Inferior parietal cortex (tissue), 1 donor: Measurements from ENCODE around the gene CALHM3.

Experiments used
- DNase-seq: peaks from one replicate; pipeline ENCODE4 v3.0.0-alpha.2; 2016; ENCODE audit errors: extremely low spot score

Gene CALHM3

GRCh38 chr10:103474077-103474476 lies 5.0 kb downstream of the CALHM3 start:
- DNase-seq: no peak

GRCh38 chr10:103473261-103473671 lies 5.8 kb downstream of the CALHM3 start:
- no peak for DNase-seq

- no peak for DNase-seq
These were observed 7.0 kb downstream of the CALHM3 start for GRCh38 chr10:103472005-103472404.

- no peak for DNase-seq
These were observed 8.0 kb downstream of the CALHM3 start for GRCh38 chr10:103470761-103471653.

- no peak for DNase-seq
These were observed 9.8 kb downstream of the CALHM3 start for GRCh38 chr10:103469201-103469600.

GRCh38 chr10:103467406-103467805 lies 11.6 kb downstream of the CALHM3 start:
- DNase-seq: no peak

DNA sequence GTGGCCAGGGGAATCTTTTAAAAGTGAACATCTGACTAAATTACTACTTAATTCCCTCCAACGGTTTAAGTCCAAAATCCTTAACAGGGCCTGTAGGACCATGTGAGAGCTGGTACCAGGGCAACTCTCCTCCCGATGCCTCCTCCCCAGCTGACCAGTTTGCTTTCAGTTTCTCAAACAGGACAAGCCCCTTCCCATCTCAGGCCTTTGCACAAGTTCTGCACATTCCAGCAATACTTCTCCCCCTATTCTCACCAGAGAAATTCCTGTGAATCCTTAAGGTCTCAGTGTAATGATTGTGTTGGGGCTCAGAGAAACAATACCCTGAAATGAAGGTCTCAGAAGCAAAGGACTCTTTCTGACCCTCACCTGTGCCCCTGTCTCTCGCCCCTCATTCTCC lies 12.3 kb downstream of the CALHM3 start:
- DNase-seq: no peak

DNA sequence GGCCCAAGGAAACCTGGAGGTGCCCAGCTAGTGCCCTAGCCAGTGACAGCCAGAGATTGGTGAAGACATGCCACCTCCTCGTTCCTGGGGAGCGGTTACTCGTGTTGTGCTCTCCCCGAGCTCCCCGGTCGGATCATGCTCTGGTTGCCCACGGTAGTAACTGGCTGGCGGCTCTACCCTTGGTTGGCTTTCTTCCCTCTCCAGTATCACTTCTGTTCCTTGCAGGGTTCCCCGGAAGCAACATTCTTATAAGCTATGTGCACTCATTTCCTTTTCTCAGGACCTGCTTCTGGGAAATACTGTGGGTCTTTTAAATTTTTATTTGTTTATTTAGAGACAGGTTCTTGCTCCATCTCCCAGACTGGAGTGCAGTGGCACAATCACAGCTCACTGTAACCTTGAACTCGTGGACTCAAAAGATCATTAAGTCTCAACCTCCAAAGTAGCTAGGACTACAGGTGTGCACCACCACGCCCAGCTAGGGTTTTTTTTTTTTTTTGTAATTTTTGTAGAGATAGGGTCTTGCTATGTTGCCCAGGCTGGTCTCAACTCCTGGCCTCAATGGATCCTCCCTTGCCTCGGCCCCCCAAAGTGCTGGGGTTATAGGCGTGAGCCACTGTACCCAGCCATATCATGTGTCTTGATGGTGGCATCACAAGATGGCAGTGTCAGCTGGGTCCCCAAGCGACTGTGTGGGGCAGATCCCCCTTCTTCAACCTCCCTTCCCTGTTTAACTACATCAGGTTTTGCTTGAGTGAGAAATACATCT lies 13.4 kb downstream of the CALHM3 start:
- no peak for DNase-seq

DNA sequence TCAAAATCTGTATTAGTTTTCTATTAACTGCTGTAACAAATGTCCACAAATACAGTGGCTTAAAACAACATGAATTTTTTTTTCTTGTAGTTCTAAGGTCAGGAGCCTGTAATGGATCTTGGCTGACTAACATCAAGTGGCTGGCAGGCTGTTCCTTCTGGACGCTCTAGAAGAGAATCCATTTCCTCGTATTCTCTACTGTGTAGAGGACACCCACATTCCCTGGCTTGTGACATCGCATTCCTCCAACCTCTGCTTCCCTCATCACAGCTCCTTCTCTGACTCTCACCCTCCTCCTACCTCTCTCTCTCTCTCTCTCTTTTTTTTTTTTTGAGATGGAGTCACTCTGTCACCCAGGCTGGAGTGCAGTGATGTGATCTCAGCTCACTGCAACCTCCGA lies 15.5 kb downstream of the CALHM3 start:
- no peak for DNase-seq

- DNase-seq: no peak
These were observed 19.4 kb downstream of the CALHM3 start for GRCh38 chr10:103459615-103460014.

- no peak for DNase-seq
These were observed 20.3 kb downstream of the CALHM3 start, which contains the start of gene CALHM1 for GRCh38 chr10:103458720-103459119. CALHM1 (minus strand) TSS chr10:103458900; CDS start chr10:103458751, 149 bp downstream.

DNA sequence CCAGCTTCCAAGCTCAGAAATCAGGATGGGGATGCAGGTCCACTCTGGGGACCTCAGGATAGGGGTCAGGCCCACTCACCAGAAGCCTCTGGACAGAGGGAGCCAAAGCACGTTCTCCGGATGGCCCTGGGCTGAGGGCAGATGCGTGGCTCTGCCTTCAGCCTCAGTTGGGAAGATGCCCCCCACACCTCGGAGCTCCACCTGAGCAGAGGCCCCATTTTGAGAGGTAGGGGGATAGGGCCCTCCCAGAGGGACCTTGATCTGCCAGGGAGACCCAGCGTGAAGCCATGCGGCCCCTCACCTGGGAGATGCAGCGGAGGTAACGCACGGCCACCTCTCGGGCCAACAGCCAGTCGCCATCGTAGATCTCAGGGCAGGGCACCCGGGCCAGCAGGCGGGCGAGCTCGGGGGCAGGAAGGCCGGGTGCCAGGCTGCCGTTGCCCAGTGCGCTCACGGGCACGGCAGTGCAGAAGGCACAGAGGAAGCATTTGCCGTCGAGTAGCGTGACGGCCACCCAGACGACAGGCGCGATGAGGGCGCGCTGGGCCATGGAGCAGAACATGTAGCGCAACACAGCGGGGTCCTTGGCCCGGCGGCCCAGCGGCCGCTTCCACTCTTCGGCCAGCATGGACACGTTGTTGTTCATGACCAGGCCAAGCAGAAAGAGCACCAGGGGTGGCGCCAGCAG lies 21.0 kb downstream of the CALHM3 start:
- DNase-seq: no peak

DNA sequence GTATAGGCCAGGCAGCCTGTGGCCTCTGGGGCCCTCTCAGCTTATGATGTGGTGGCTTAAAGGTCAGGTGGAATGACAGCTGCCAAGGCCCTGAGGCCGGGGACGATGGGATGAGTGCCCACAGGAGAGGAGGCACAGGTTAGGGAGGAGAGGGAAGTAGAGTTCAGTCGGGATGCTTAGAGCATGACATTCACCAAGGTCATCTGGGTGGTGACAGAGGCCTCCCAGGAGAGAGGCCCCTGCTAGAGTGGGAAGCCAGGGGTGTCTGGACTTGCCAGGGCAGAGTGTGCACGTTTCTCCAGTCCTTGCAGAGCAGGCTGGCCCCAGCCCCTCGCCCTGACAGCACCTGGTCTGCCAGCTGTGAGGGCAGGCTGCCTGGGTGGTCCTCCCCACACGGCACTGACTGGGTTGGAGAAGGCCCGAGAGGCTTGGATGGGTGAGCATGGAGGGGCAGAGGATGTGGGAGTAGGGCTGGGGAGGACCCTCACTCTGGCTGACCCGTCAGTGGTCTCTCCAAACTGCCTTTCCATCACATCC lies 21.8 kb downstream of the CALHM3 start:
- no peak for DNase-seq

DNA sequence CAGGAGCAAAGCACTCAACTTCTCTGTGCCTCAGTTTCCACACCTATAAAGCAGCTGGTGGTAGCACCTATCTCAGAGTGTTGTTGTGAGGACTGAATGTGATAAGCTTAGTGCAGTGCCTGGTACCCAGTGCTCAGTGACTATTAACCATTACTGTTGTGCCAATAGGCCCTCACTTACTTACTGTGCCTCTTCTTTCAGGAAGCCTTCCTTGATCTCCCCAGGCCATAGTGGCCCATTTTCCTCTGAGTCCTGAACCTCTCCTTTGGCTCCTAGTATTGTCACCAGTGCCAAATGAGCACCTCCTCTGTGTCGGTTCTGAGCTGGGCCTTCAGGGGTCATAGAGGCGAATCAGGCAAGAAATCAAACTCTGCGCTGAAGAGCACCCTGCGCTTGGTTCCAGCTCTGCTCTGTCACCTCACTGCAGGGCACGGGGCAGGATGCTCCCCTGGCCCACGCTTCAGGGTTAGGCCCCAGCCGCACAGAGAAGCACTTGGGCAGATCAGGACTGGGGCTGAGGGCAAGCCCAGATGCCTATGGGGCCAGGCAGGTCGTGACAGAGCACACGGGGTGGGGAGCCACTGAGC lies 22.9 kb downstream of the CALHM3 start:
- no peak for DNase-seq

GRCh38 chr10:103455235-103455634 lies 23.8 kb downstream of the CALHM3 start:
- no peak for DNase-seq

DNA sequence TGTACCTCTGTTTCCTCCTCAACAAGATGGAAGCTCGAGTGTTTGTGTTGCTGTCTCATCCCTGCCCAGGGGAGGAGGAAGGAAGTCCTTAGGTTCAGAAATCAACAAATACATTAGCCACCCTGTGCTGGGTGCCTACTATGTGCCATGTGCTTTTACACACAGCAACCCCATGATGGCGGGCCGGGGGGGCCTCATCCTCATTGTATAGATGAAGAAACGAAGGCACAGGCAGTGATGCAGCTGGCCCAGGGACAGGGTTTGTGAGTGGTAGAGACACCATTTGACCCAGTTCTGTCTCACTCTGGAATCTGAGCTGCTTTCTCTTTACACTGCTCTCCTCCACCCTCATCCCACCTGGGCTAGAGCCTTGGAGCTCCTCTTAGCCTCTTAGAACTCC lies 25.0 kb downstream of the CALHM3 start:
- DNase-seq: no peak

DNA sequence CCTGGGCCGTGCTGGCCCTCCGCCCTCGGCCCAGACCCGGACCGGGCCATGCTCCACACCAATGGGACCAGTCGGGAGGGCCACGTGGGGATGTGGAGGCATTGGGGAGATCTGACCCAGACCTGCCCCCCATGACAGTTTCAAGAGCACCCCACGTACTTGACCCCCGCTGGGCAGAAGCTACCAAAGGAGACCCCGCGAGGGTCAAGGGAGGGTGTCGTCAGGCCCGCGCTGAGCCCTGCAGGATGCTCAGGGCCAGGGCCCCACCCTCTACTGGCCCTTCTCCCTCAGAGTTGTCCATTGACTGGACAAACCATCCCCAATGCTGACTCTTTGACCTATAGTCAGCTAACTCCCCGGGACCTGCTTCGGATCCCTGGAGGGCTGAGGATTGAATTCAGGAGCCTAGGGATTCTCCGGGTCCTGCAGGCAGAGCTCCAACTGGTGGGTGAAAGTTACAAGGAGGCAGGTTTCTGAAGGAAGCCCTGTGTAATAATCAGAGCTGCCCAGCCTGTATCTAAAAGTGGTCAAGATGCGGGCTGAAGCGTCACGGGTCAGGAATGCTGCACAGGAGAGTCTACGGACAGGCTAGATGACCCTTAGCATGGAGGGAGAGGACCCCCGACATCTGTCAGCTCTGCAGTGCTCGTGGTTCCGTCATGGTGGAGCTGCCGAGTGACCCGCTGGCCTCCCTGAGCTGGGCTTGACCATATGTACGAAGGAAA lies 26.4 kb downstream of the CALHM3 start:
- DNase-seq: no peak

DNA sequence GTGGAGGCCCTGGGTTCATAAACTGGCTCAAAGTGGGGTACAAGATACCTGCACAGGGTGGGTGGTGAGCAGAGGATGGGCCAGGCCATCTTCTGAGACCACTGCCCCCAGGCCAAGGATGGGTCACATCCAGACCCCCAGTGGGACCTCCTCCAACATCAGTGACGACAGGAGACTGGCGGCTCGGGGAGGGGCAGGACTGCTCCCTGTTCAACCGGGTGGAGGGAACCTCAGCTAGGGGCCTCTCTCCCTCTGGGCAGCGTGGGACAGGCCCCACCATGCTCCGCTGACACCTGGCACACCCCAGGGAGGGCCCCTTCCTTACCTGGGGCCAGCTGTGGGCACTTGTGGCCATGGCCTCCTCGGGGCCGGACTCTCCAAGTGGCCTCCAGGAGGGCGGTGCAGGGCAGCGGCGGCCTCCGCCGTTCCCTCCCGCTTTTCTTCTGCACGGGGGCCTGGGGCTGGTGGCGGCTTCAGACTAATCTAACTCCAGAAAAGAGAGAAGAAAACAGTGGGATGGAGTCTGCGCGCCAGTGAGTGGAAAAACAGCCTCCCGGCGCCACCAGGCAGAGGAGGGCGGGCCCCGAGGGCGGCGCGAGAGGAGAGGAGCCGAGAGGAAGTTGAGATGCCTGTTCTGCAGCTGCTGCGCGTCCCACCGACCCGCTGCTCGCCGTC lies 27.1 kb downstream of the CALHM3 start, which contains the start of gene CALHM2:
Gene CALHM2 (minus strand): TSS at position 540 of the 675 bp plus-strand sequence. CDS start 2,429 bp downstream, outside the sequence.
- DNase-seq: peak; percentile 28

DNA sequence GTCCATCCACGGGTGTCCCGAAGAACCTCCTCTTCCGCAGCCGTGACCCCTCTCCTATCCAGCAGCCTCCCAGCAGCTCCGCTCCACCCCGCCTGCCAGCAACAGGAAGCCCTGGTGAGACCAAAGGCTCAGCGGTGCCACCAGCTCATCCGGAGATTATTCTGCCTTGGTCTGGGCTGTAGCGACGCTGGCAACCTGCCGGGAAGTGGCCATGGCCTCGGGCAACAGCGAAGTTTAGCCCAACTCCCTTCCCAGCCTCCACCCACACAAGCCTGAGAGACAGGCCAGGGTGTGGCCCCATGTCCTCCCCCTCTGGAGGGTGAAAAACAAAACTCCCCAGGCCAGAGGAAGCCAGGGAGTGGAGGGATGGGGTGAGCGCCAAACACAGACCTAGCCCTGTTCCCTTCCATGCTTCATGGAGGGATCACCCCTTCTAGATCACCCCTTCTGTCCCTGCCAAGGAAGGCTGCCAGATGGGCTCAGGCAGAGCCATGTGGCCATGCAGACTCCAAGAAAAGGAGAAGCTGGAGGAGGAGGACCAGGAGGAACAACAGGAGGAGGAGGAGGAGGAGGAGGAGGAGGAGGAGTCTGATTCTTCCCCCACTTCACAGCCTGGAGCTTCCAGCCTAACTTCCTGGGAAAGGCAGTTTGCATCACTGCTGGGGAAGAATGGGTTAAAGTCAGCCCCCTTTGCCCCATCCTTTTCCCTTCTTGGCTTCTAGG lies 27.8 kb downstream of the CALHM3 start:
- DNase-seq: no peak
